ENCODE data around the gene RAP1GDS1.
"Not testable (repeated sequence)": the region's sequence is repeated elsewhere in the genome, so short reads cannot be mapped to it uniquely, and the experiment has no call there.

RAP1GDS1 gene

DNA sequence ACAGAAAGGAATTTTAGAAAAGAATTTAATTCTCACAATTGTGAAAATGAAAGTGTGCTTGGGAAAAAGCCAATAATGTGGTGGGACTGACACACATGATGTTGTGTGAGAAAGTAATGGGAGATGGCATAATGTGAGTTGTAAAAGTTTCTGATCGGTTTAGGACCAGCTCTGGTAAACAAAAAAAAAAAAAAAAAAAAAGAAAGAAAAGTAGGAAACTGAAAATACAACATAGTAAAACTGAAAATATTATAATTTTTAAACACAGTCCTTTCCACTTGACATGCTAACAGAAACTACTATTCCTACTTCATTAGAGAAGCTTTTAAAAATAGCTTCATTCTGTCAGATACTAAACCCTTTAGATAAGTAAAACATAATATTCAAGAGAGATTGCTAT lies 28.2 kb downstream of the RAP1GDS1 start:
- no peak for DNase-seq

DNA sequence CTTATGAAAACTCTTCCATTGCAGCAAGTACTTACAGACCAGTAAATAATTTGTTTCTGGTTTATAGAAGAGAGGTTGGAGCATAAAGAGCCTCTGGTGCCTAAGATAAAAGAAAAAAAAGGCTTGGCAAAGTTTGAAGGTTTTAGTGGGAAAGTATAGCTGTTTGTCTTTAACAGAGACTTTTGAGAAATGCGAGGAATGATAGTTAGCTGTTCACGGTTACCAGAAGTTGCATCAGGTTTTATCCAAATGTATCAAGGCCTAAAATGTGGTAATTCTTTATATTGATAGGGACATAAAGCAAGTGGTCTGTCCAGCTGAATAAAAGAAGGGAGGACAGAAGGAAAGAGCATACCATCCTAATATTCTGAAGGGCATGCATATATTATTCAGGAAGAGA lies 29.3 kb downstream of the RAP1GDS1 start:
- no peak for DNase-seq

DNA sequence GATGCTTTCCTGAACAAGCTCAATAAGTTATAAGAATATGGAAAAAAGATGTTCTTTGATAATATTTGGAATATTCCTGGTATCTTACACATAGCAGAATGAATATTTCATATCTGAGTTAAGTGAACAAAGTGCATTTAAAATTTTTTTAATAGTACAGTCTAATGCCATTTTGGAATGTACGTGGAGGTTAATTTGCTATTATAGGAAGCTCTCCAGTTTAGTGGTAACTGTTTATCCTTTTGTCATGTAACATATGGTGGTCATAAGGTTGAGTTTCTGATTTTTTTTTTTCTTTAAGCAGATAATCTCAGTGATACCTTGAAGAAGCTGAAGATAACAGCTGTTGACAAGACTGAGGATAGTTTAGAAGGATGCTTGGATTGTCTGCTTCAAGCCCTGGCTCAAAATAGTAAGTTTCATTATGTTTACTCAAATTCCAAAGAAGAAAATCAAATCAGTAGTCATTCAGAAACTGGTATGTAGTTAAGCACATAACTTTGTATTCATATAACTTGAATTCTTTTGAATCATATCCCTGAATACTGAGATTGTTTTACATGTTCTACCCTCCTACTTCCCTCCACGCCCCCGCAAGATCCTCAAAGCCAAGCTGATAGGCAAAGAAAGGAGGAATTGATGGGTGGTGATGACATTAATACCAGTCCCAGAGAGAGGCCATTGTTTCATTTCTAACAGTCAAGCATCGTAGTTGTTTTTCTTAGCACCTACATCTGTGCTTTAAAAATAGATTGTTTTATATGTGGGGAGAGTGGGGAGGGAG lies 32.1 kb downstream of the RAP1GDS1 start:
- DNase-seq: no peak

- DNase-seq: no peak
Observed at GRCh38 chr4:98298022-98298421, 36.8 kb downstream of the RAP1GDS1 start.

GRCh38 chr4:98300706-98301105 lies 39.5 kb downstream of the RAP1GDS1 start:
- DNase-seq: no peak

DNA sequence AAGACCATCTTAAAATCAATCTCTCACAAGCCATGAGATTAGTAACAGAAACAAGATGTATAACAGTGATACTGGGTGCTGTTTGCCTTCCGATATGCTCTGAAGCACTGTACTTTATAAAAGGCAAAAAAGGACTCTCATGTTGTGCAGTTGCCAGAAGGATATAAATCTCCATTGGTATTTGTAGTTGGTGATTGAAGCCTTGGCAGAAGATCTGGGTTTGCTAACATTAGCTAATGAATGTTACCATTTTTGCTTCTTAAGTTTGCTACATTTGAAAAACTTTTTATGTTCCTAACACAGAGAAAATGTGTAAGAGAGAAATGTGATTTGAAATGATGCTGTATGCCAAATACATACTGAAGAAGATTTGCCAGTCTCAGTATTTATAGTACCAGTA lies 44.4 kb downstream of the RAP1GDS1 start:
- DNase-seq: no peak

DNA sequence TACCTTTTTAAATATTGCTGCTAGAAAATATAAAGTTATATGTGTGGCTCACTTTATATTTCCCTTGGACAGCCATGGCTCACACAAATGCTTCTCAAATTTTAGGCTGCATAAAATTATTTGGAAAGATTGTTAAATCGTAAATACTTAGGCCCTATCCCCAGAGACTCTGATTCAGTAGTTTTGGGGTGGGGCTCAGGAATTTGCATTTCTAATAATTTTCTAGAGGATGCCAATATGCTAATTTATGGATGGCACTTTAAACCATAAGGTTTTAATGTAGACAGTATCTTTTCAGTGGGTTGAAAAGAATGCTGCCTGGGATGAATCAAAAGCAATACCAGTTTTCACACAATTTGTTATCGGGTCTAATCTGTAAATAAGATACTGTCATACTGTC lies 49.7 kb downstream of the RAP1GDS1 start:
- DNase-seq: no peak

DNA sequence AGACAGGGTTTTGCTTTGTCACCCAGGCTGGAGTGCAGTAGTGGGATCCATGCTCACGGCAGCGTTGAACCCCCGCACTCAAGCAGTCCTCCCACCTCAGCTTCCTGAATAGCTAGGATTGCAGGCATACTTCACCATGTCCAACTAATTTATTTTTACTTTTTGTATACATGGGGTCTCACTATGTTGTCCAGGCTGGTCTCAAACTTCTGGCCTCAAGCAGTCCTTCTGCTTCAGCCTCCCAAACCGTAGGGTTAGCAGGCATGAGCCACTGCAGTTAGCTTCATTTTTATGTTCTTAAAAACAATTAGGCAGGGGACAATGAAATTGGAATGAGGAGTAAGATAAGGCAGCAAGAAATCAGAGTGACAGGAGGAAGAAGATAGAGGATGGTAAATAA lies 50.5 kb downstream of the RAP1GDS1 start:
- no peak for DNase-seq

DNA sequence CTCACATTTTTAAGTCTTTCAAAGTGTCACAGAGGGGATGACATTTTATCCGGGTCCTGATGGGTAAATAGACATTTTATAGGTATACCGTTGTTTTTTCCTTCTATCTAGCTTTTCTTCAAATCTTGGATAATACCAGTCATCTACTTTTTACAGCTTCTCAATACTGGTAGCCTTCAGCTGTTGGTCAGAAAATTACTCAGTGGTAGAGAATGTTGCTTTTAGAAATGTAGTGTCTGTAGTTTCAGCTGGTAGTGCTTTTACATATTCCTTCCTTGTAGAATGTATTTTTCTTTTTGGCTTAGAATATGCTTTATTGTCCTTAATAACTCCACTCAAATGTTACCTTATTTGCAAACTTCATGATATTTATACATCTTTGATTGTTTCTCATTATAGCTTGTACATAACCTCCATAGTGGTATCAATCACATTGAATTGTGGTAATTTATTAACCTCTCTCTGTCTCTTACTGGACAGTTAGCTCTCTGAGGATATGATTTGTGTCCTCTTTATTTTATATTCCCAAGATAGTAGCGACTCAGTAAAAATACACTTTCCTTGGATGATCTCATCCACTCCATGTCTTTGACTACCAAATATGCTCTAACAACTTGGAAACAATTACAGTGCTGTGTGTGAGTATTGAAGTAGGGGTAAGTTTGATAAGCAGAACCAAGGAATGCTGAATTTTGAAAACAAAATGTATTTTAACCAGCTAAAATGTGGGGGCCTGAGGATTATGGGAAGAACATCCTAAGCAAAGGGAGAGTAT lies 53.8 kb downstream of the RAP1GDS1 start:
- no peak for DNase-seq

DNA sequence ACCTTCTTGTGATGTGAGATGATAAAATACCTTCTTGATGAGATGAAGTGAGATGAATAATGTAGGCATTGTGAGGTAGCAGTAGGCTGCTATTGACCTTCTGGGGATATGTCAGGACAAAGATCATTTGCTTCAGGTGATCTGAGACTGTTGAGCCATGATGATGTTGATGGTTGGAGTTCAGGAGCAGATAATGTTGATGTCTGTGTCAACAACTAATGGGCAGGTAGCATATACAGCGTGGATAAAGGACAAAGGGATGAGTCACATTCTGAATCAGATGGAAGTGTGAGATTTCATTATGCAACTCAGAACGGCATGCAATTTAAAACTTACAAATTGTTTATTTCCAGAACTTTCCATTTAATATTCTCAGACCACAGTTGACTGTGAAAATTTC lies 57.3 kb downstream of the RAP1GDS1 start:
- peak; percentile 6 for DNase-seq

DNA sequence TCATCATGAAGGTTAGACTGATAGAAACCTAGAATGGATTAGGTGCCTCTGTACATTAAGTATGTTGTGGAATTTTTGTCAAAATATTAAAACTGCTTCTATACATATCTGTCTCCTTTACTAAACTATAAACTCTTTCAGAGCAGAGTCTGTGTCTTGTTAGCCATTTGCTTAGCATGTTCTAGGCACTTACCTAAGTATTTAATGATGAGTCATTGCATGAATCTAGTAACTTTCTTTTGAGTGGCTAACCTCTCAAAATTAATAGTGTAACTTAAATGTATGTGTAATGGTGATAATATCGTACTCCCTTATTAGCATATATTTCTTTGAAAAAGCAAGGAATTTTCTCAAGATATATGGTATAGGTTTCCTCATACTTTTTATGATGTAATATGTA lies 57.8 kb downstream of the RAP1GDS1 start:
- DNase-seq: no peak

- no peak for DNase-seq
Observed at GRCh38 chr4:98326168-98326567, 65.0 kb downstream of the RAP1GDS1 start.

DNA sequence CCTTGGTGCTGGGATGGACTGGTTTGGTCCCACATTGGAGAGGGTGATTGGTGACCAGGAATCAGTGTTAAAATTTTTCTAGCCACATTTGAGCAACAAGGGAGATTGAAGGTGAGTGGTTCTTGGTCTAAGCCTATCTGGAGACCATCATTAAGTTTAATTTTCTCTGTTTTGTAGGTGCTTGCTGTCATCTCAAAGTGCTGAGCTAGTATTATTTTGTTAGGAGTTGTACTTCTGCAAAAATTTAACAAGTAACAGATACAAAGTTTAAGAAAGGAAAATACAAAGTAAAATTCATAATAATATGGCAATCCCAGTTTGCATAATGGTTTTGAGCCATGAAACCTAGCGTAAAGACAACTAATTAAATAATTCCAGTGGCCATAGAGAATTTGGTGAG lies 66.5 kb downstream of the RAP1GDS1 start:
- no peak for DNase-seq

GRCh38 chr4:98329879-98330640 lies 68.9 kb downstream of the RAP1GDS1 start:
- DNase-seq: not testable (repeated sequence)

- DNase-seq: no peak
Observed at GRCh38 chr4:98332017-98332416, 70.8 kb downstream of the RAP1GDS1 start.

DNA sequence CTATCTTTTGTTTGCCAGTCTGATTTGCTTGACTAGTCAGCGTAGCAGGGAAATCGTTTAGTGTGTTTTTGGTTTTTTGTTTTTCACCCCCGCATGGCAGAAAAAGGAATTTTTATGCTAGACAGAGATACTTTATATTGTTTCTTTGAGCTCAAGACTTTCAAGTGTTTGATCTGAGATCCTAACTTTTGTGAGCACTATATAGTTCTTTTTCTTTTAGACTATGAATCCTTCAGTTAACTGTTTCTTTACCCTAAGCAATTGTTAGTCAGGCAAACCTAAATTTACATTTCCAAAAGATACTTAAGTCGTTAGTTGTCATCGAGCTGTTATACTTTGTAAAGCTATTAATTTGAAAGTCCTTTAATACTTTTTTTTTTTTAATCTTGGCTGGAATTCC lies 73.3 kb downstream of the RAP1GDS1 start:
- no peak for DNase-seq

GRCh38 chr4:98338761-98339438 lies 77.7 kb downstream of the RAP1GDS1 start:
- no peak for DNase-seq

GRCh38 chr4:98341309-98341708 lies 80.1 kb downstream of the RAP1GDS1 start:
- DNase-seq: no peak

DNA sequence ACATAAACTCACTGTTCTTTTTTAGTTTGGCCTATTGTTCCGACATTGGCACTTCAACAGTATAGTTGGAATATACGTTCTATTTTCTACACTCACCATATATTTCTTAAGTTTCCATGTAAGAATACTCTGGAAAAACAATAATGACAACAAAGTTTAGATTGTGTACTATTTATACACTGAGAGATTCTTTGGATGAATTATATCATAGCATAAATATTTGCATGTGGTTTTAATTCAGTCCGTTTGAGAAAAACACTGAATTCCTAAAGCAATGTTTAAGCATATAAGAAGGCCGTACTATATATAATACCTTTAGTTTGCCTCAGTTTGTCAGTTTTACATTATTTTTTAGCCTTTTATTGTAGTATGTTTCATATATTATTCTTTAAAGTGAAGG lies 82.4 kb downstream of the RAP1GDS1 start:
- no peak for DNase-seq

GRCh38 chr4:98345838-98346237 lies 84.7 kb downstream of the RAP1GDS1 start:
- DNase-seq: no peak

DNA sequence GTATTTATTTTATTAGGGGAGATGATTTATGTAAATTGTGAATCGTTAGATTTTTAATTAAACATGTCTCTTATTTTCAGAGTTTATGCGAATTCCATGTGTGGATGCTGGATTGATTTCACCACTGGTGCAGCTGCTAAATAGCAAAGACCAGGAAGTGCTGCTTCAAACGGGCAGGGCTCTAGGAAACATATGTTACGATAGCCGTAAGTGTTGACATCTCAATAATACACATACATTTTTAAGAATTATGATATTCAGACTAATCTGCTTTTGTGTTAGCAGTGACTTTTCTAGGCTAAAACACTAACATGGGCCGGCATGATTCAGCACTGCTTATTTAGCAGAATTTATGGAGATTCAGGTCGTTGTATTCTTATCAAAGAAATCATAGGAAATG lies 91.2 kb downstream of the RAP1GDS1 start:
- no peak for DNase-seq

DNA sequence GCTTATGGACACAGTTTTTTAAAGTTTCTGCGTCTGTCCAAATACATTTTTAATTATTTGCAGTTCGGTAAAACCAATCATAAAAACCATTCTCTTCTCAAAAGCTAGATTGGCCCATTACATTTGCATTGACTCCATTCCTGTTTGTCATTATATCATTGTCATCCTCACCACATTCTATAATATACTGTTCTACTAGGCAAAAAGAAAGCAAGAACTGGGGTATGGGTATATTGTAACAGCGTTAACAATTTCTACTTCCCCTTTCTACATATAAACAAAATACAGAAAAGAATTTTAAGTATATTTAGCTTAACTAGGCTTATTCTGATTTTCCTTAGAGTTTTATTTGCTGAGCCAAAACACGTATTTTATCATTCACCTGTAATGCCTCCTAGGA lies 91.8 kb downstream of the RAP1GDS1 start:
- no peak for DNase-seq

DNA sequence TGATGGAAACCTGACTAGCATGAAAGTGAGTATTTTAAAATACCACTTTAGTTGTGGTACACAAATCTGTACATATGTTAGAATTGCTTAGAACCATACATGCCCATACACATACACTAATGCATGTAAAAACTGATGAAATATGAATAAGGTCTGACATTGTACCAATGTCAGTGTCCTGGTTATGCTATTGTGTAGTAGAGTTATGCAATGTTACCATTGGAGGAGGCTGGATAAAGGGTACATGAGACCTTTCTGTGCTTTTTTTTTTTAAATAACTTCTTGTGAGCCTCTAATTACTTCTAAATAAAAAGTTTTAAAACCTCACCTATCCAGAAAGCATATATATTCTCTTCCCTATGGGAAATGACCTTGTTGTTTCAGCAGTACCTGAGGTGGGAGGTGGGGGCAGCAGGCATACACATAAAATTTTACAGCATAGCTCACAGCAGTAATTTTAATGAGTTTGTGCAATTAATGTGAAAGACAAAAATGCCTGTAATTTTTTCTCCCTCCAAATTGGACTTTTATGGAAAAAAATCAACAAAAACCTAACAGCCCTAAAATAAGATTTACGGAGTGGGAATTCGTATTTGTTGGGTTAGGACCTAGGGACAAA lies 97.6 kb downstream of the RAP1GDS1 start:
- DNase-seq: no peak
